GM19397 (cell line): Measurements from ENCODE around the gene C16orf90.
"Not testable (repeated sequence)": the region's sequence is repeated elsewhere in the genome, so short reads cannot be mapped to it uniquely, and the experiment has no call there.

Experiments
- ATAC-seq: cut with Tn5 transposase; IDR thresholded peaks from one replicate; pipeline ENCODE4 v1.9.1; 2021; ENCODE audit warnings: mild to moderate bottlenecking, moderate library complexity; ENCODE audit not compliant: unreplicated experiment

Gene C16orf90

DNA sequence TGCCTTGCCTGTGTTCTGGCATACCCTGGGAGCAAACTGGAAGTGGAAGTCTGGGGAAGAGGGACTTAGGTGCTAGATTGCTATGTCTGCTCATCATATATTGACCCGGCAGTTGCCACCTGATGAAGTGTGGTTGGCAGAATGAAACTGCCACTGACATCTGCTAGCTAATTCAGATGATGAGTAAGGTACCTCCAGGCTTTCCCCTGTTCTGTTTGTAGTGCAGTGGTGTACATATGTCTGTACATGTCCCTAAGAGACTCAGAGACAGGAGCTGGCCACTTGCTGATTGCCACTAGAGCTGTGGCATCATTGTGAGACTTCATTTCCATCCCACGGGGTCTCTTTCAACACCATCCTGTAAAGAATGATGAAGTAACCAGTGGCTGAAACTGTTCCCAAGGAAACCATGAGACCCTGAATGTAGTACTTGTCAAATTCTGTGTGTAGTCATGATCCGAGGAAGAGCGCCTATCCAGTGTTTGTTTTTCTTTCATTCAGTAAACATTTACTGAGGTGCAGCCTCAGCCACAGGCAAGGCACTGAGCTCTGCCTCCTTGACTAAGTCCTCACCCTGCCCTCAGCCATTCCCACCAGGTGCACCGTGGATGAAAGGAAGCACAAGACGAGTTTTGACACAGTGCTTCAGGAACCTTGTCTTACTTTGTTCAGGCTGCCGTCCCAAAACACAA lies 18.7 kb upstream of the C16orf90 start:
- ATAC-seq, result no peak

DNA sequence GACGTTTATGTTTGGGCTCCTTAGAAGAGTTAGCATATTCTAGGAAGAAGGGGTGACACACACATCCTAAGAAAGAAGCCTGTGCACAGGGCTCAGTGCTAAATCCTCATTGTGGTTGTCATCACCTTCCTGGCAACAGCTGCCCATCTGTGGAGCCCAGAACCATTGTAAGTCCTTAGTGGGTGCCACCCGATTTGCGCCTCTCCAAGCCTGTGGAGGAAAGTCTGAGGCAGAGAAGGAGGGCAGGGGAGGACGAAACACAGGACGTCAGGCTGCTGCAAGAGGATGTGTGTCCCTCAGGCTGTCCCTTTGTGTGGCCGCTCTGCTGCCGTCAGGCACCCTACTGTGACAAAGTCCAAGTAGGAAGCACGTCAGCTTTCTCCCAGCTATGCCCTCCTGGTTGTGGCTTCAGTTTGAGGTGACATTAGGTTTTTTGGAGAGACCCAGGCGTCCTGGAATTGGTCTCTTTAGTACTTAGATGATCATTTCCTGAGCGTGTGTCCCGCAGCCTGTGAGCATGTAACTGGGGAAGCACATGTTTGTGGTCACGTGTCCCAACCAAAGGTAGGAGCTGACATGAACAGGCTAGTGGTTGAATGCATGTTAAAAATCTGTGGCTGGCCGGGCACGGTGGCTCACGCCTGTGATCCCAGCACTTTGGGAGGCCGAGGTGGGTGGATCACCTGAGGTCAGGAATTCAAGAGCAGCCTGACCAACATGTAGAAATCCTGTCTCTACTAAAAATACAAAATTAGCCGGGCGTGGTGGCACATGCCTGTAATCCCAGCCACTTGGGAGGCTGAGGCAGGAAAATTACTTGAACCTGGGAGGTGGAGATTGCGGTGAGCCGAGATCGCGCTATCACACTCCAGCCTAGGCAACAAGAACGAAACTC lies 16.2 kb upstream of the C16orf90 start:
- no peak for ATAC-seq

DNA sequence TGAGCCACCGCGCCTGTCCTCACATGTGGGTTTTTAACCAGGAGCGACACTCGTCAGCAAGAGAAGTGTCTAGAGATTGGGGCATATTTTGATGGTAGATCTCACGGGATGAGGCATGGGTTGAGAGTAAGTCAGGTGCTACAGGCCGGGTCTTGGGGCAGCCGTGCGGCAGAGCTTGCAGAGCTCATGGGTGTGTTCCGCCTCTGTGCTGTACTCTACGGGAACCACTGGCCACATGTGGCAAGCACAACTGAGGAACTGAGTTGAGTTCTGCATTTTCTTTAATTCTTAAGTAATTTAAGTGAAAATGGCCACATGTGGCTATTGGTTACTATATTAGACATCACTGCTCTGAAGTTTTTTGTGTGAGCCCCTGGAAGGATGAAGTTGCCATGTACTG lies 15.1 kb upstream of the C16orf90 start:
- ATAC-seq, result no peak

GRCh38 chr16:3509470-3509928 lies 14.2 kb upstream of the C16orf90 start:
- ATAC-seq, result no peak

GRCh38 chr16:3508736-3509135 lies 13.4 kb upstream of the C16orf90 start:
- no peak for ATAC-seq

DNA sequence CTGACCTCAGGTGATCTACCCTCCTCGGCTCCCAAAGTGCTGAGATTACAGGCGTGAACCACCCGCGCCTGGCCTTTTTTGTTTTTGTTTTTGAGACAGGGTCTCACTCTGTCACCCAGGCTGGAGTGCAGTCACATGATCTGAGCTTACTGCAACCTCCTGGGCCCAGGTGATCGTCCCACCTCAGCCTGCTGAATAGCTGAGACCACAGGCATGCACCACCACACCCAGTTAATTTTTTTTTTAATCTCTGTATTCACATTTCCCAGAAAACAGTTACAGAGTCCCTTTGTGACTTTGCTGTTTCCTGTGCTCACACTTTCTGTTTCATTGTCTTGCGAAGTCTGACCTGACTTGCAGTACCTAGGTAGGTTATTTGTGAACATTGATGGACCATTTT lies 8.2 kb upstream of the C16orf90 start:
- ATAC-seq, result no peak

DNA sequence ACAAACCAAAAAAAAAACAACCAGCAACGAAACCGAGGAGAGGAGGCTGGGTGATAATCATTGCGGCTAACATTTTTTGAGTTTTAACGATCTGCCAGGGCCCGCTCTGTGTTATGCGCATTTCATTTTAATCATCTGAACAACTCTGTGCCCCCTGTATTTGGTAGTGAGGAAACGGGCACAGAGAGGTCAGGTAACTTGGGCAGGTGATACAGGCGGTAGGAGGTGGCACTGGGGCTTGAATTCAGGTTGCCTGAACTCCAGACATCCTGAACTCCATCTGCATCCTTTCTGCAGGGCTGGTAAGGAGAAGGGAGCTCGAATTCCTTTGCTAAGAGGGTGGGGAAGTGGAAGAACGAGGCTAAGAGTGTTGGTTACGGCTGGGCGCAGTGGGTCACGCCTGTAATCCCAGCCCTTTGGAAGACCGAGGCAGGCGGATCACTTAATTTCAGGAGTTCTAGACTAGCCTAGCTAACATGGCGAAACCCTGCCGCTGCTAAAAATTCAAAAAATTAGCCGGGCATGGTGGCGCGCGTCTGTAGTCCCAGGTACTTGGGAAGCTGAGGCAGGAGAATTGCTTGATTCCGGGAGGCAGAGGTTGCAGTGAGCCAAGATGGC lies 6.6 kb upstream of the C16orf90 start:
- ATAC-seq, result no peak

- not testable (repeated sequence) for ATAC-seq
Observed at GRCh38 chr16:3501412-3501761, 6.1 kb upstream of the C16orf90 start.

DNA sequence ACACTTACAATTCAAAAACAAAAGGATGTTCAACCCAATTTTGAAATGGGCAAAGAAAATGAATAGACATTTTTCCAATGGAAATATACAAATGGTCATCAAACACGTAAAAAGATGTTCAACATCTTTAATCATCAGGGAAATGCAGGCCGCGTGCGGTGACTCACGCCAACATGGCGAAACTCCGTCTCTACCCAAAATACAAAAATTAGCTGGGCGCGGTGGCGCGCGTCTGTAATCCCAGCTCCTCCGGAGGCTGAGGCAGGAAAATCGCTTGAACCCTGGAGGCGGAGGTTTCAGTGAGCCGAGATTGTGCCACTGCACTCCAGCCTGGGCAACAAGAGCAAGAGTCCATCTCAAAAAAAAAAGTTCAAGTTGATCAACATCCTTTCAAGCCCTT lies 3.7 kb upstream of the C16orf90 start:
- no peak for ATAC-seq

- no peak for ATAC-seq
Observed at GRCh38 chr16:3497771-3498170, 2.5 kb upstream of the C16orf90 start.

DNA sequence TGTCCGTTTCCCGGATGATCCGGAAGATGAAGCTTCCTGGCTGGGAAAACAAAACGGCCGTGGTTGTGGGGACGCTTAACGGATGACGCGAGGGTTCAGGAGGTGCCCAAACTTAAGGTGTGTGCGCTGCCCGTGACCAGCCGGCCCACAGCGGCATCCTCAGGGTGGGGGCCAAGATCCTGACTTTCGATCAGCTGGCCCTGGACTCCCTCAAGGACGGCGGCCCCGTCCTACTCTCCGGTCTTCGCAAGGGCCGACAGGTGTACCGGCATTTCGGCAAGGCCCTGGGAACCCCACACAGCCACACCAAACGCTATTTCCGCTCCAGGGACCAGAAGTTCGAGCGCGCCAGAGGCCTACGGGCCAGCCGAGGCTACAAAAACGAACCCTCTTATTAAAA lies 1.1 kb upstream of the C16orf90 start:
- ATAC-seq, result no peak

- ATAC-seq, result no peak
Observed at GRCh38 chr16:3494386-3494973, 809 bp downstream of the C16orf90 start.

DNA sequence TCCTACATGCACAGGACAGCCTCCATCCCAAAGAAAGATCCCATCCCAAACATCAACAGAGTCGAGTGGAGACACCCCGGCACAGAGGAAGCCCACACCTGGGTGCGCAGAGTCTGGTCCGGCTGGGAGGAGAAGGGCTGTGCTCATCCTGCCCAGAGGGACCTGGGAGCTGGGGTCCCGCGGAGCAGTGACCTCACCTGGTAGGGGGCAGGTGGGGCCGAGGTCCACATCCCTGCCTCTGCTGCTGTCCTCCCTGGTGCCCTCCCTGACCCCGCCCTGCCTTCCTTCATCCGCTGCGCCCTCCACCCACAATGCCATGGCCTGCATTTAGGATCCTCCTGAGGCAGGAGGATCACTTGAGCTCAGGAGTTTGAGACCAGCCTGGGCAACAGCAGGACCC lies 2.9 kb downstream of the C16orf90 start:
- no peak for ATAC-seq

DNA sequence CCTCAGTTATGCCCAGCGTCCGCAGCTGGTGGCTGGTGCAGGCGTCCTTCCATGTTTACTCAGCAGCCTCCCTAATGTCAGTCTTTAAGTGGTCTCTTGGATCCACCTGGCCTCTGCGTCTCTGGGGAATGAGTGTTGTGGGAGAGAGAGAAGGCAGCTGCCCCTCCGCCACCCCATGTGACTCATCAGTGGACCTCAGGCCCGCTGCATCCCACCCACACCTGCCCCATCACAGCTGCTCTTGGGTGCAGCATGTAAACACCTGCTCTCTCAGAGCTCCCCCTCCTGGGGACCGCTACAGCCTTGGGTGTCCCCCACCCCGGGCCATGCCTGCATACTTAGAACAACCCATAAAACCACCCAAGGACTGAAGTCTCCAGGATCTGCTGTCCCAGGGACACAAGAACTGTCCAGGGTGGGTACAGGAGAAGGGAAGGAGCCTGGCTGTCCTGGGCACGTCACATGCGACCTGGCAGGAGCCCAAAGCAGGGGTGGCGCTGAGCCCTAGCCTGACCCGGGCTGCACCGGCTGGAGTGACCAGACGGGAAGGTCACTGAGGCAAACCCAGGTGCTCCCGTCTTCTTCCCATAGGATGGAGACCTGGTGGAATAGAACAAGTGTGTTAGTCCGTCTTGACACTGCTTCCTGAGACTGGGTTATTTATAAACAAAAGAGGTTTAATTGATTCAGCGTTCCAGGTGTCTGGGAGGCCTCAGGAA lies 4.2 kb downstream of the C16orf90 start:
- ATAC-seq, result no peak

DNA sequence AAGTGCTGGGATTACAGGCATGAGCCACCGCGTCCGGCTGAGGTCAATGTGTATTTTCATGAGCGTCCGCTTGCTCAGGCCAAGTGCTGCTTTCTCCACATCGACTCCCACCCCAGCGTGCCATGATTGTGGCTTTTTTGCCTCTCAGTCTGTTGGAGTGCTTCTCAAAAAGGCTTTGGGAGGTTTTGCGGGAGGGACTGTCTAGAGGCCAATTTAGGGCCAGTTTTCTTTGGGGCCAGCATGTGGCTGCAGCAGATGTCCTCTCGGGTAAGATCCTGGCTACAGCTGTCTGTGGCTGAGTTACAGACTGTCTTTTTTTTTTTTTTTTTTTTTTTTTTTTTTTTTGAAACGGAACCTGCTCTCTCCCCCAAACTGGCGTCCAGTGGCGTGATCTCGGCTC lies 6.5 kb downstream of the C16orf90 start:
- ATAC-seq, result no peak

DNA sequence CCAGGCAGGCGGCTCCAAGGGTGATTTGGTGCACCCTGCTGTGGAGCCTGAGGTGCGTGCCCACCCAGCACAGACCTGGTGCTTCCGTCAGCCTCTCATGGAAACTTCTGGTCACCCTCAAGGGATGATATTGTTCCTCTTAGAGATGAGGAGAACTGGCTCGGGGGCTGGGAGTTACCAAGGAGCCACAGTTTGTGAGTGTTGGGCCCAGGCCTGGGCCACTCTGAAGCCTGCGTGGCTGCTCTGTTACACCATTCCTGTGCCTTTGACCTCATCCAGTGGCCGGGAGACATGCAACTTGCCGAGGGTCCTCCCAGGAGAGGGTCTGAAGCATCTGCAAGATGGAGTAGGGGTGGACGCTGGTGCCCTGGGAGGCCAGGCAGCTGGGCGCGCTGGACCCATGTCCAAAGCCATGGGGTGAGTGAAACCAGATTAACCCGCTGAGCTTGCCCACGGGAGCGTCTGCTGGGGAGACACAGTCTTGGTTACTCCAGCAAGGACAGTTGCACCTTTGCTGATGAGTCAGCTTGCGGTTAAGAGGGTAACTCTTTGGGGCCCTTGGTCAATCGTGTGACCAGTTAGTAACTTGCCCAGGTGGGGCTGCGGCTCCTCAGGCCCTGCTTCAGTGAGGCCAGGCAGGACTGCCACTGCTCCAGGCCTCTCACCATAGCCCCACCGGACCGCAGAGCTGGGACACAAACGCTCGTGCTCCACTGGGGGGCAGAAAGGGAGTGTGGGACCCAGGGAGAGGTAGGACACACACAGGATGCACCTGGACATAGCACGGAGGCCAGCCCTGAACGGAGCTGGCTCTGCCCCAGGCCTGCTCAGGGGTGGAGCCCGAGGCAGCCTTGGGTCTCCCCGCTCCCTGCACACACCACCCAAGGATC lies 7.5 kb downstream of the C16orf90 start:
- no peak for ATAC-seq

DNA sequence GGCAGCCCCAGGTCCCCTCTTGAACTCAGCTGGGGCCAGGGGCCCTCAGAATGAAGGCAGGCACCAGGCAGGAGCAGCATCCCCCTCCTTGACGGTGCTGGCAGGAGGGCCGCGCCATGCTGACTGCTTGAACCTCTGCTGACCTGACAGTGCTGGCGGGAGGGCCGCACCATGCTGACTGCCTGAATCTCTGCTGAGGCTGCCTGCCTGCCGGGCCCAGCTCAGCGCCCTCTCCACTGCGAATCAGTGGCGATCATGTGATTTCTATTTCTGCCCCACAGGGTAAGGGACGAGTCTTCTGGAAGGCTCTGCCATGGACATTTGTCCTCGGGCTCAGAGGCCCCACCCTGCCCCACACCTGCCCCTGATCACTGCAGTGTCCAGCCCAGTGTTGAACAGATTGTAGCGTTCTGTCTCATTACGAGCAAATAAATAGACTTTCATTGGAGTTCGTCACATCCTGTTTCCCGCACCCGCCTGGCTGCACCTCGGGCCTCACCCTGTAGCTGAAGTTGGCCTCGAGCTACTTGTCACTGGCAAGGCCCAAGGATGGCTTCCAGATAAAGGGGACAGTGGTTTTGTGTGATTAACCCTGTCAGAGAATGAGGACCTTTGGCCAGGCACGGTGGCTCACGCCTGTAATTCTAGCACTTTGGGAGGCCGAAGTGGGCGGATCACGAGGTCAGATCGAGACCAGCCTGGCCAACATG lies 8.6 kb downstream of the C16orf90 start:
- no peak for ATAC-seq

DNA sequence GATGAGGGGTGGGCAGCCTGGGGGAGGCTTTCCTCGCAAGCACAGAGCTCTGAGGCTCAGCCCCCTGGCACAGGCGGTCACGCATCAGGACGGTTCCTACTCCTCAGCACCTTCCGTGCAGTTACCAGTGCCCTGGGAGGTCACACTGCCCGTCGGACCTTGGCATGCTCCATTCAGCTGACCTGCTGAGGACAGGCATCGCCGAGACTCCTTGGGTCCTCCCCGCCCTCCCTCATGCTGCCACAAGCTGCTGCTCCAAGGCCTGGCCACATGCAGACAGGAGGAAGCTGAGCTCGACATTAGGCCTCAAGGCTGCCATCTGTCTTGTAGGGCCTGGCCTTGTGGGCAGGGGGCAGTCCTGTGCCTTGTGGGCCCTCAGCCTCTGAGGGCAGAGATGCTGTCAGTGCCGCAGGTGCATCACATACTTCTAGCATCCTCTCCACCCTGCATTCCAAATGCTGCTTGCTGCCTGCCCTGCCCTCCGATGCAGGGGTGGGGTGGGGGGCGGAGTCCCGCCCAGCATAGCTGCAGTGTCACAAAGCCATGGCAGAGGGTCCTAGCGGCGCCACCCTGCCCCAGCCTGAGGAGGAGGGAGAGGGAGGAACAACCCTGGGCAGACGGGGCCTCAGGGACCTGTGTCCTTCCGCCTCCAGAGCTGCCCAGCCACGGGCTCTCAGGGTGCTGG lies 9.3 kb downstream of the C16orf90 start:
- no peak for ATAC-seq
